H9 (cell line): Measurements from ENCODE around the gene OSTN. TPM values are rescaled to one million over a fixed set of nuclear protein-coding genes. Genes with fewer than 3 reads are reported as not detected.

ENCODE experiments used
- DNase-seq: peaks from one replicate; pipeline ENCODE4 v3.0.0-alpha.2; 2017
- H2AFZ ChIP-seq: one replicate; pipeline ENCODE4 v1.6.1; 2013; ENCODE audit warnings: mild to moderate bottlenecking, low read length, control low read depth, moderate library complexity
- H2AK5ac ChIP-seq: 2 replicates; pipeline ENCODE4 v1.6.1; 2013; ENCODE audit warnings: low read length, control low read depth, mixed read lengths; ENCODE audit not compliant: insufficient read length
- H2BK120ac ChIP-seq: one replicate; pipeline ENCODE4 v1.6.1; 2013; ENCODE audit warnings: low read depth, mild to moderate bottlenecking, low read length, control low read depth, inconsistent platforms; ENCODE audit not compliant: poor library complexity, severe bottlenecking
- H2BK12ac ChIP-seq: 2 replicates; pipeline ENCODE4 v1.6.1; 2013; ENCODE audit warnings: low read length, control low read depth, mixed read lengths, low read depth; ENCODE audit not compliant: insufficient read length
- H2BK15ac ChIP-seq: 2 replicates; pipeline ENCODE4 v1.6.1; 2013; ENCODE audit warnings: low read depth, low read length, control low read depth
- H2BK20ac ChIP-seq: one replicate; pipeline ENCODE4 v1.6.1; 2013; ENCODE audit warnings: low read depth, mild to moderate bottlenecking, low read length, control low read depth, inconsistent platforms; ENCODE audit not compliant: poor library complexity, severe bottlenecking
- H2BK5ac ChIP-seq: 2 replicates; pipeline ENCODE4 v1.6.1; 2013; ENCODE audit warnings: low read length, control low read depth, mixed read lengths; ENCODE audit not compliant: insufficient read length
- H3K14ac ChIP-seq: 2 replicates; pipeline ENCODE4 v1.6.1; 2013; ENCODE audit warnings: low read length, control low read depth; ENCODE audit not compliant: insufficient read depth
- H3K18ac ChIP-seq: 2 replicates; pipeline ENCODE4 v1.6.1; 2013; ENCODE audit warnings: low read depth, mild to moderate bottlenecking, mixed read lengths, low read length, control low read depth; ENCODE audit not compliant: insufficient read length
- H3K23ac ChIP-seq: 2 replicates; pipeline ENCODE4 v1.6.1; 2013; ENCODE audit warnings: low read length, control low read depth, mixed read lengths, low read depth; ENCODE audit not compliant: insufficient read length
- H3K23me2 ChIP-seq: 2 replicates; pipeline ENCODE4 v1.6.1; 2013; ENCODE audit warnings: low read depth, mild to moderate bottlenecking, mixed read lengths, low read length, control low read depth; ENCODE audit not compliant: insufficient read length, poor library complexity, severe bottlenecking
- H3K27ac ChIP-seq: 2 replicates; pipeline ENCODE4 v1.5.1; 2013; ENCODE audit warnings: low read length, control low read depth, mixed read lengths, low read depth; ENCODE audit not compliant: insufficient read length
- H3K27me3 ChIP-seq: 2 replicates; pipeline ENCODE4 v1.6.1; 2013; ENCODE audit warnings: low read length, control low read depth, inconsistent platforms; ENCODE audit not compliant: insufficient read depth
- H3K4ac ChIP-seq: 2 replicates; pipeline ENCODE4 v1.6.1; 2013; ENCODE audit warnings: low read depth, mild to moderate bottlenecking, control low read depth, inconsistent platforms, low read length, moderate library complexity
- H3K4me1 ChIP-seq: 2 replicates; pipeline ENCODE4 v1.6.1; 2013; ENCODE audit warnings: low read length, control low read depth, inconsistent platforms; ENCODE audit not compliant: insufficient read depth
- H3K4me2 ChIP-seq: 2 replicates; pipeline ENCODE4 v1.6.1; 2013; ENCODE audit warnings: low read length, control low read depth, mixed read lengths; ENCODE audit not compliant: insufficient read length, insufficient read depth
- H3K56ac ChIP-seq: 2 replicates; pipeline ENCODE4 v1.6.1; 2013; ENCODE audit warnings: low read depth, mild to moderate bottlenecking, mixed read lengths, low read length, control low read depth; ENCODE audit not compliant: insufficient read length
- H3K79me1 ChIP-seq: 2 replicates; pipeline ENCODE4 v1.6.1; 2013; ENCODE audit warnings: low read depth, mild to moderate bottlenecking, moderate library complexity, low read length, control low read depth, inconsistent platforms; ENCODE audit not compliant: insufficient read depth, poor library complexity, severe bottlenecking
- H3K79me2 ChIP-seq: 2 replicates; pipeline ENCODE4 v1.6.1; 2013; ENCODE audit warnings: low read length, control low read depth, inconsistent platforms; ENCODE audit not compliant: insufficient read depth
- H3K9ac ChIP-seq: 2 replicates; pipeline ENCODE4 v1.6.1; 2013; ENCODE audit warnings: low read length, control low read depth, mixed read lengths; ENCODE audit not compliant: insufficient read length; ENCODE audit errors: extremely low read depth
- H3K9me3 ChIP-seq: one replicate; pipeline ENCODE4 v1.6.1; 2013; ENCODE audit warnings: low read depth, low read length, inconsistent platforms; ENCODE audit not compliant: control insufficient read depth
- H3T11ph ChIP-seq: one replicate; pipeline ENCODE4 v1.6.1; 2013; ENCODE audit warnings: mild to moderate bottlenecking, low read length, control low read depth, inconsistent platforms
- H4K20me1 ChIP-seq: one replicate; pipeline ENCODE4 v1.6.1; 2013; ENCODE audit not compliant: control insufficient read depth, insufficient read length, insufficient read depth
- H4K5ac ChIP-seq: 2 replicates; pipeline ENCODE4 v1.6.1; 2013; ENCODE audit warnings: low read depth, mild to moderate bottlenecking, mixed read lengths, low read length, control low read depth; ENCODE audit not compliant: insufficient read length
- H4K8ac ChIP-seq: replicated peaks from 2 replicates; pipeline ENCODE4 v1.6.1; 2013; ENCODE audit warnings: low read length, control low read depth, mixed read lengths, low read depth; ENCODE audit not compliant: insufficient read length
- H4K91ac ChIP-seq: 2 replicates; pipeline ENCODE4 v1.6.1; 2013; ENCODE audit warnings: low read depth, mild to moderate bottlenecking, moderate library complexity, mixed read lengths, low read length, control low read depth; ENCODE audit not compliant: insufficient read length
- H3K27ac Mint-ChIP-seq, 3 experiments: 2 replicates in 2 of 3; 3 replicates in 1 of 3; pipeline ENCODE4 v1.8.0; 2020 to 2021; ENCODE audit warnings: mixed read lengths in 3 of 3, mild to moderate bottlenecking in 1 of 3, moderate library complexity in 1 of 3
- H3K27me3 Mint-ChIP-seq: 2 replicates; pipeline ENCODE4 v1.8.0; 2021; ENCODE audit warnings: low read depth, mild to moderate bottlenecking, moderate library complexity, mixed read lengths
- H3K36me3 Mint-ChIP-seq, 3 experiments: 2 replicates in 2 of 3; 3 replicates in 1 of 3; pipeline ENCODE4 v1.8.0; 2020 to 2021; ENCODE audit warnings: low read depth in 3 of 3, mixed read lengths in 3 of 3; ENCODE audit not compliant: insufficient read depth in 1 of 3
- H3K4me1 Mint-ChIP-seq, 2 experiments: 2 replicates each; pipeline ENCODE4 v1.8.0; 2020; ENCODE audit warnings: mixed read lengths in 2 of 2
- H3K4me3 Mint-ChIP-seq, 2 experiments: 2 replicates in 1 of 2; 3 replicates in 1 of 2; pipeline ENCODE4 v1.8.0; 2020 to 2021; ENCODE audit warnings: mild to moderate bottlenecking in 2 of 2, mixed read lengths in 2 of 2, moderate library complexity in 1 of 2
- H3K9me3 Mint-ChIP-seq, 2 experiments: 2 replicates in 1 of 2; 3 replicates in 1 of 2; pipeline ENCODE4 v1.8.0; 2020; ENCODE audit warnings: mild to moderate bottlenecking in 2 of 2, mixed read lengths in 2 of 2, moderate library complexity in 1 of 2
- WGBS: extraction: QIAGEN DNeasy Blood & Tissue Kit; methylation state at CpG from one replicate; pipeline ENCODE4 v1.1.7; 2013; ENCODE audit warnings: missing lambda C conversion rate, low lambda C conversion rate, mixed read lengths; ENCODE audit not compliant: insufficient read length; ENCODE audit errors: extremely low coverage; 5-methylcytosine and 5-hydroxymethylcytosine counted together
- total RNA-seq: library from RNA; stranded (reverse); gene quantifications from 2 replicates; pipeline ENCODE4 v1.2.1, GENCODE V29; 2021
- TF ChIP-seq, protein P1 (sequence below): fragments of 200-600 bp; sonication (generic); conservative IDR thresholded peaks from 3 replicates; pipeline ENCODE4 v1.8.0; 2021; ENCODE audit warnings: antibody characterized with exemption, mild to moderate bottlenecking

Gene OSTN
- total RNA-seq, 1 experiment from 2014 or later: 0.07 TPM

DNA sequence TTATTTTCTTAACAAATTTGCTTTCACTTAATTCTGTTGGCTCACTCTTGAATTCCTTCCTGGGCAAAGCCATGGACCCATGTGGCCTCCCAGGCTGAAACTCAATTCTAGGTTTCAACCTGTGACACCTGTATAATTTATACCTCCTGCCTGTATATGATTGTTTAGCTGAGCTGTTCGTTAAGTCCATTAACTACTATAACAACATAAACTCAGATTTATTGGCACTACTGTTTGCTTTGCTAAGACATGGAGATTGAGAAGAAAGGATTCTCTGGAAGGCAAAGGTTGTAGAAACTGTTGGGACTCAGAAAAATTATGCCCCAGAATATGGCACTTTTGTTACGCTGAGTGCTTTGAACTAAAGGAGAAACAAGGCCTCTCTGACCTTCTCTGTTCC, 103.4 kb downstream of the OSTN start:
- Mint-ChIP-seq H3K9me3 (no peaks in the 10 kb centered on the region), H3K4me1 (peaks cover 15 to 25% of the 10 kb centered on the region in 2 experiments), H3K36me3 (no peaks in the 10 kb centered on the region), H3K27me3 (no peaks in the 10 kb centered on the region; the same call in 1 of the 2 replicates), H3K27ac (no peak overlapping the region; a peak in 1 of 7 replicates), H3K4me3 (no peak overlapping the region)
- Histone ChIP-seq H3T11ph (no peak overlapping the region), H3K79me2 (no peaks in the 10 kb centered on the region), H3K27me3 (no peaks in the 10 kb centered on the region), H3K9ac (no peak overlapping the region), H4K91ac (no peak overlapping the region), H3K23me2 (no peaks in the 10 kb centered on the region), H2BK5ac (no peak overlapping the region), H3K4me1 (no peaks in the 10 kb centered on the region; the same call in 1 of the 2 replicates), H3K9me3 (no peaks in the 10 kb centered on the region), H4K20me1 (no peaks in the 10 kb centered on the region), H4K5ac (no peak overlapping the region), H3K23ac (no peak overlapping the region), H2BK15ac (no peak overlapping the region), H3K56ac (no peak overlapping the region), H3K79me1 (no peaks in the 10 kb centered on the region), H3K4ac (no peak overlapping the region), H2AK5ac (no peak overlapping the region), H2BK12ac (no peak overlapping the region), H2AFZ (no peak overlapping the region), H3K18ac (no peak overlapping the region), H3K4me2 (no peak overlapping the region), H2BK120ac (no peak overlapping the region), H2BK20ac (no peak overlapping the region), H3K27ac (no peak overlapping the region), H4K8ac (no peak overlapping the region), H3K14ac (no peak overlapping the region)
- DNase-seq: no peak
- TF ChIP-seq, protein P1, sequence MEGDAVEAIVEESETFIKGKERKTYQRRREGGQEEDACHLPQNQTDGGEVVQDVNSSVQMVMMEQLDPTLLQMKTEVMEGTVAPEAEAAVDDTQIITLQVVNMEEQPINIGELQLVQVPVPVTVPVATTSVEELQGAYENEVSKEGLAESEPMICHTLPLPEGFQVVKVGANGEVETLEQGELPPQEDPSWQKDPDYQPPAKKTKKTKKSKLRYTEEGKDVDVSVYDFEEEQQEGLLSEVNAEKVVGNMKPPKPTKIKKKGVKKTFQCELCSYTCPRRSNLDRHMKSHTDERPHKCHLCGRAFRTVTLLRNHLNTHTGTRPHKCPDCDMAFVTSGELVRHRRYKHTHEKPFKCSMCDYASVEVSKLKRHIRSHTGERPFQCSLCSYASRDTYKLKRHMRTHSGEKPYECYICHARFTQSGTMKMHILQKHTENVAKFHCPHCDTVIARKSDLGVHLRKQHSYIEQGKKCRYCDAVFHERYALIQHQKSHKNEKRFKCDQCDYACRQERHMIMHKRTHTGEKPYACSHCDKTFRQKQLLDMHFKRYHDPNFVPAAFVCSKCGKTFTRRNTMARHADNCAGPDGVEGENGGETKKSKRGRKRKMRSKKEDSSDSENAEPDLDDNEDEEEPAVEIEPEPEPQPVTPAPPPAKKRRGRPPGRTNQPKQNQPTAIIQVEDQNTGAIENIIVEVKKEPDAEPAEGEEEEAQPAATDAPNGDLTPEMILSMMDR: no peak
- WGBS: no CpG with 5 or more reads among the region's 2 CpGs
